ENCODE results near the gene LPIN1. TPM values are rescaled to one million over a fixed set of nuclear protein-coding genes. Genes with fewer than 3 reads are reported as not detected.
A peak's percentile ranks its signal among the peaks of the same experiment; 100 is the strongest.

The LPIN1 gene
- total and polyA plus RNA-seq, 10 donors, result 12.3 to 55.7 (median 34.8) TPM

GRCh38 chr2:11777066-11777782 lies 30.8 kb downstream of the LPIN1 start:
- TF ChIP-seq POLR2AphosphoS5 (IDR thresholded peaks at IDR 0.05) (no peak), CTCF (IDR thresholded peaks at IDR 0.05 in 8 of 11, conservative IDR thresholded peaks at IDR 0.05 in 3 of 11) (no peak), POLR2A (IDR thresholded peaks at IDR 0.05) (no peak)
- H3K4me1 ChIP-seq, result peaks cover 21 to 55% (median 30%) of the 10 kb centered on the region in 6 donors
- no peak overlapping the region for H3K4me3 ChIP-seq
- peak overlapping the region in 1 of 8 donors; percentile 58 for H3K27ac ChIP-seq
- peaks cover 0 to 68% (median 30%) of the 10 kb centered on the region in 6 donors for H3K36me3 ChIP-seq
- intact Hi-C loops (cut with DNase I; ENCODE audit: low total_unique reads), result loop anchor here (5.0 to 10.0 kb wide), 2 partner anchors 35 to 302 kb away; no protein-coding TSS in a partner anchor
- 76 to 93% (median 85%) methylated on average over 23 to 24 of the region's 24 CpGs for WGBS, 5 donors
- no peaks in the 10 kb centered on the region for H3K27me3 ChIP-seq (replicated peaks in 1 of 7)
- DNase-seq, result no peak
- no peaks in the 10 kb centered on the region for H3K9me3 ChIP-seq

GRCh38 chr2:11777886-11778415 lies 31.5 kb downstream of the LPIN1 start:
- no peak for TF ChIP-seq POLR2A (IDR thresholded peaks at IDR 0.05)
- H3K27ac ChIP-seq, result peak overlapping the region in 3 of 8 donors; percentile 48 to 59 (median 58)
- no peaks in the 10 kb centered on the region for H3K9me3 ChIP-seq
- H3K27me3 ChIP-seq (replicated peaks in 1 of 7), result no peaks in the 10 kb centered on the region
- DNase-seq, result no peak
- peaks cover 21 to 52% (median 30%) of the 10 kb centered on the region in 6 donors for H3K4me1 ChIP-seq
- H3K4me3 ChIP-seq, result peak overlapping the region in 1 of 8 donors; percentile 53
- WGBS, 5 donors, result 87 to 93% (median 87%) methylated on average over 11 to 13 of the region's 13 CpGs
- H3K36me3 ChIP-seq, result peaks cover 0 to 70% (median 36%) of the 10 kb centered on the region in 6 donors
- intact Hi-C loops (cut with DNase I; ENCODE audit: low total_unique reads), result loop anchor here (2.0 to 10.0 kb wide), 3 partner anchors 36 to 303 kb away; no protein-coding TSS in a partner anchor

GRCh38 chr2:11778416-11778815 lies 32.0 kb downstream of the LPIN1 start:
- Histone ChIP-seq H3K4me1 (peaks cover 21 to 52% (median 30%) of the 10 kb centered on the region in 6 donors), H3K9me3 (no peaks in the 10 kb centered on the region), H3K27ac (peak overlapping the region in 3 of 8 donors; percentile 48 to 59 (median 58)), H3K36me3 (peaks cover 0 to 70% (median 39%) of the 10 kb centered on the region in 6 donors), H3K27me3 (replicated peaks in 1 of 7) (no peaks in the 10 kb centered on the region), H3K4me3 (peak overlapping the region in 1 of 8 donors; percentile 53)
- no peak for DNase-seq
- intact Hi-C loops (cut with DNase I; ENCODE audit: low total_unique reads), result loop anchor here (2.0 to 10.0 kb wide), 3 partner anchors 36 to 304 kb away; no protein-coding TSS in a partner anchor
- WGBS, 5 donors, result 13 to 22% (median 14%) methylated on average over 4 of the region's 4 CpGs
- no peak for TF ChIP-seq POLR2AphosphoS5 (IDR thresholded peaks at IDR 0.05)
- TF ChIP-seq CTCF (IDR thresholded peaks at IDR 0.05 in 8 of 11, conservative IDR thresholded peaks at IDR 0.05 in 3 of 11), result no peak
- no peak for TF ChIP-seq POLR2A (IDR thresholded peaks at IDR 0.05)

GRCh38 chr2:11778923-11779757 lies 32.7 kb downstream of the LPIN1 start:
- no peak for TF ChIP-seq POLR2A (IDR thresholded peaks at IDR 0.05)
- peak; percentile 78 to 98 (median 94) for TF ChIP-seq CTCF (IDR thresholded peaks at IDR 0.05 in 8 of 11, conservative IDR thresholded peaks at IDR 0.05 in 3 of 11)
- TF ChIP-seq POLR2AphosphoS5 (IDR thresholded peaks at IDR 0.05), result peak; percentile 34 to 71 (median 58)
- intact Hi-C loops (cut with DNase I; ENCODE audit: low total_unique reads), result loop anchor here (2.0 to 10.0 kb wide), 3 partner anchors 37 to 304 kb away; no protein-coding TSS in a partner anchor
- WGBS, 5 donors, result 23 to 28% (median 25%) methylated on average over 23 of the region's 23 CpGs
- Histone ChIP-seq H3K4me1 (peaks cover 21 to 52% (median 30%) of the 10 kb centered on the region in 6 donors), H3K4me3 (peak overlapping the region in 4 of 8 donors; percentile 17 to 53 (median 20)), H3K9me3 (no peaks in the 10 kb centered on the region), H3K27me3 (replicated peaks in 1 of 7) (no peaks in the 10 kb centered on the region), H3K27ac (peak overlapping the region in 3 of 8 donors; percentile 48 to 59 (median 58)), H3K36me3 (peaks cover 0 to 70% (median 38%) of the 10 kb centered on the region in 6 donors)
- peak; percentile 96 for DNase-seq
